Fibroblast of lung (primary cell): Measurements from ENCODE around the gene PLXNA4. TPM values are rescaled to one million over a fixed set of nuclear protein-coding genes. Genes with fewer than 3 reads are reported as not detected.

ENCODE experiments used
- DNase-seq, 2 donors: peaks; one replicate each; pipeline versions ENCODE4 v3.0.0 to v3.0.0-alpha.2; 2010; ENCODE audit warnings: low read depth in 2 of 2
- H2AFZ ChIP-seq: 2 replicates; pipeline ENCODE4 v1.5.1; 2012; ENCODE audit warnings: low read length, control low read depth, inconsistent platforms
- H3K27ac ChIP-seq: 2 replicates; pipeline ENCODE4 v1.5.1; 2011; ENCODE audit warnings: low read length, control low read depth; ENCODE audit not compliant: insufficient read depth
- H3K27me3 ChIP-seq: 2 replicates; pipeline ENCODE4 v1.5.1; 2011; ENCODE audit warnings: mild to moderate bottlenecking, low read length; ENCODE audit not compliant: control insufficient read depth, insufficient read depth
- H3K36me3 ChIP-seq: 2 replicates; pipeline ENCODE4 v1.5.1; 2011; ENCODE audit warnings: low read length; ENCODE audit not compliant: control insufficient read depth, insufficient read depth
- H3K4me1 ChIP-seq: 2 replicates; pipeline ENCODE4 v1.5.1; 2011; ENCODE audit warnings: low read length; ENCODE audit not compliant: control insufficient read depth, insufficient read depth; ENCODE audit errors: extremely low read depth
- H3K4me2 ChIP-seq: 2 replicates; pipeline ENCODE4 v1.5.1; 2011; ENCODE audit warnings: low read length, control low read depth; ENCODE audit not compliant: insufficient read depth; ENCODE audit errors: extremely low read depth
- H3K4me3 ChIP-seq, 4 experiments: fragments of 200-600 bp in 1 of 4; sonication (generic) in 1 of 4; replicated peaks in 1 of 4; 2 replicates each; pipeline ENCODE4 v1.5.1; 2011 to 2016; ENCODE audit warnings: low read length in 4 of 4, low read depth in 3 of 4, mild to moderate bottlenecking in 3 of 4, control low read depth in 2 of 4, inconsistent platforms in 1 of 4, mixed read lengths in 1 of 4; ENCODE audit not compliant: insufficient read depth in 1 of 4; ENCODE audit errors: control extremely low read depth in 1 of 4
- H3K79me2 ChIP-seq: 2 replicates; pipeline ENCODE4 v1.5.1; 2012; ENCODE audit warnings: mild to moderate bottlenecking, low read length, inconsistent platforms; ENCODE audit not compliant: control insufficient read depth, insufficient read depth
- H3K9ac ChIP-seq: 2 replicates; pipeline ENCODE4 v1.5.1; 2011; ENCODE audit warnings: mild to moderate bottlenecking, low read length, control low read depth; ENCODE audit not compliant: insufficient read depth
- H3K9me3 ChIP-seq: 2 replicates; pipeline ENCODE4 v1.5.1; 2012; ENCODE audit warnings: low read depth, low read length; ENCODE audit not compliant: control insufficient read depth, insufficient read depth
- H4K20me1 ChIP-seq: 2 replicates; pipeline ENCODE4 v1.5.1; 2011; ENCODE audit warnings: low read length; ENCODE audit not compliant: control insufficient read depth, insufficient read depth; ENCODE audit errors: extremely low read depth
- CTCF ChIP-seq, 2 donors: IDR thresholded peaks in 1 of 2; conservative IDR thresholded peaks in 1 of 2; 1 replicate in 1 of 2; 2 replicates in 1 of 2; pipeline ENCODE4 v1.5.1; 2011 to 2012; ENCODE audit warnings: low read length in 2 of 2, control low read depth in 1 of 2, inconsistent platforms in 1 of 2, low read depth in 1 of 2, mild to moderate bottlenecking in 1 of 2
- EZH2 ChIP-seq: IDR thresholded peaks from 2 replicates; pipeline ENCODE4 v1.5.1; 2012; ENCODE audit warnings: low read length, control low read depth, mild to moderate bottlenecking; ENCODE audit errors: missing control alignments
- polyA plus RNA-seq, 2 donors: library from polyadenylated mRNA; depleted of rRNA in 1 of 2; stranded (reverse) in 1 of 2; unstranded in 1 of 2; fragments of >200 nt; gene quantifications; 2 replicates each; pipeline ENCODE4 v1.2.1, GENCODE V29; 2011 to 2012; ENCODE audit warnings: missing spikeins in 1 of 2
- total RNA-seq: library from RNA; depleted of rRNA; stranded (reverse); fragments of >200 nt; gene quantifications from 2 replicates; pipeline ENCODE4 v1.2.1, GENCODE V29; 2014

Gene PLXNA4
- total and polyA plus RNA-seq, 2 donors (not counting 1 experiment from before 2014, with no cell fraction given): 1.2 to 1.5 TPM

DNA sequence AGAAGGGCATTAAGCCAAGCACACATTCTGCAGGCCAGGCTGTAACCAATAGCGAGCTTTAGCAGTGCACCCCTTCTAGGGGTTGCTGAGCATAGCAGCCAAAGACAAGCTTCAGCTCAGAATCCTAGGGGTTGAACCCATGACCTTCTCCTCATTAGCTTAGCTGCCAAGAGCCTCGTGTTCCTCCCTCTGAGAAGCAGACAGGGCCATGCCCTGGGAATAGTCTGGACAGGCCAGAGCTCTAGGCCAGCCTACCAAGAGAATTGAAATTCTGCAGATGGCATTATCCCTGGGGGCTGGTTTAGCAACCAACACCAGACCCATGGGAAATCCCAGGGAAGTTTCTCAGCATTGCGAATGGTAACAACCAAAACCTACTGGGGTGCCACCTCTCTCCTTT, 77.2 kb downstream of the PLXNA4 start:
- Histone ChIP-seq H3K9ac (no peak overlapping the region), H3K36me3 (no peaks in the 10 kb centered on the region), H3K79me2 (no peaks in the 10 kb centered on the region), H3K27ac (no peak overlapping the region), H3K4me2 (no peak overlapping the region), H3K27me3 (no peaks in the 10 kb centered on the region), H3K4me3 (no peak overlapping the region), H4K20me1 (no peaks in the 10 kb centered on the region), H2AFZ (no peak overlapping the region), H3K9me3 (no peaks in the 10 kb centered on the region), H3K4me1 (no peaks in the 10 kb centered on the region)
- no peak for DNase-seq
- TF ChIP-seq CTCF (conservative IDR thresholded peaks at IDR 0.05 in 1 of 2, IDR thresholded peaks at IDR 0.05 in 1 of 2; ENCODE audit: low read depth in 1 of 2, low read length in 2 of 2) (no peak), EZH2 (no peak)

DNA sequence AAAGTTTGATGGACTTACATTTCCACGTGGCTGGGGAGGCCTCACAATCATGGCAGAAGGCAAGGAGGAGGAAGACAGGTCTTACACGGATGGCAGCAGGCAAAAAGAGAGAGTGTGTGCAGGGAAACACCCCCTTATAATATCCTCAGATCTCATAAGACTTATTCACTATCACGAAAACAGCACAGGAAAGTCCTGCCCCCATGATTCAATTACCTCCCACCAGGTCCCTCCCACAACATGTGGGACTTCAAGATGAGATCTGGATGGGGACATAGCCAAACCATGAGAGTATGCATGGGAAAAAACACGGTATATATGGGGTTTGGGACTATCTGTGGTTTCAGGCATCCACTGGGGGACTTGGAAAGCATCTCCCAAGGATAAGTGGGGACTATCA, 78.0 kb downstream of the PLXNA4 start:
- H3K4me2 ChIP-seq: no peak overlapping the region
- H3K9ac ChIP-seq: no peak overlapping the region
- no peaks in the 10 kb centered on the region for H4K20me1 ChIP-seq
- H3K9me3 ChIP-seq: no peaks in the 10 kb centered on the region
- DNase-seq: no peak
- H2AFZ ChIP-seq: no peak overlapping the region
- no peaks in the 10 kb centered on the region for H3K4me1 ChIP-seq
- H3K36me3 ChIP-seq: no peaks in the 10 kb centered on the region
- H3K4me3 ChIP-seq: no peak overlapping the region
- TF ChIP-seq CTCF (conservative IDR thresholded peaks at IDR 0.05 in 1 of 2, IDR thresholded peaks at IDR 0.05 in 1 of 2; ENCODE audit: low read depth in 1 of 2, low read length in 2 of 2): no peak
- TF ChIP-seq EZH2: no peak
- no peaks in the 10 kb centered on the region for H3K27me3 ChIP-seq
- no peak overlapping the region for H3K27ac ChIP-seq
- H3K79me2 ChIP-seq: no peaks in the 10 kb centered on the region

DNA sequence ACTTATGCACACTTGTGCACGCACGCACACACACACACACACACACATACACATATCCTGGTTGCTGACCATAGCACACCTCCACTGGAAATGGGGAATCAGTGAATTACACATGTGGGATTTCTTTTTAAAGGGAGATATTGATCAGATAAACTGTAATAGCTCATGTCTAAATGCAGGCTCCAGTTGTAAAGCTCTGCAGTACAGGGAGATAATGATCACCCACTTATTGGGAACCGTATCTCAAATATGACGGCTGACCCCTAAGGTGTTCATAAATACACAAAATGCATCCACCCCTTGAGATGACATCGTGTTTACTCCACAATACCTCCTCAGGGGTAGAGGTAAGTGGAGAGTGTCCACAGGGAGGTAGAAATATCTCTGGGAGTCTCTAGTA, 79.2 kb downstream of the PLXNA4 start:
- Histone ChIP-seq H3K4me1 (no peaks in the 10 kb centered on the region), H3K79me2 (no peaks in the 10 kb centered on the region), H3K36me3 (no peaks in the 10 kb centered on the region), H3K9me3 (no peaks in the 10 kb centered on the region), H2AFZ (no peak overlapping the region), H3K27ac (no peak overlapping the region), H3K4me2 (no peak overlapping the region), H3K4me3 (no peak overlapping the region), H4K20me1 (no peaks in the 10 kb centered on the region), H3K9ac (no peak overlapping the region), H3K27me3 (no peaks in the 10 kb centered on the region)
- no peak for DNase-seq
- TF ChIP-seq EZH2 (no peak), CTCF (conservative IDR thresholded peaks at IDR 0.05 in 1 of 2, IDR thresholded peaks at IDR 0.05 in 1 of 2; ENCODE audit: low read depth in 1 of 2, low read length in 2 of 2) (no peak)
